HG03439 (cell line): ENCODE measurements around the gene CLINT1.
"Not testable (repeated sequence)": the region's sequence is repeated elsewhere in the genome, so short reads cannot be mapped to it uniquely, and the experiment has no call there.

Source experiments
- ATAC-seq: cut with Tn5 transposase; IDR thresholded peaks from one replicate; pipeline ENCODE4 v1.9.1; 2021; ENCODE audit warnings: mild to moderate bottlenecking, moderate library complexity; ENCODE audit not compliant: unreplicated experiment

CLINT1 gene

DNA sequence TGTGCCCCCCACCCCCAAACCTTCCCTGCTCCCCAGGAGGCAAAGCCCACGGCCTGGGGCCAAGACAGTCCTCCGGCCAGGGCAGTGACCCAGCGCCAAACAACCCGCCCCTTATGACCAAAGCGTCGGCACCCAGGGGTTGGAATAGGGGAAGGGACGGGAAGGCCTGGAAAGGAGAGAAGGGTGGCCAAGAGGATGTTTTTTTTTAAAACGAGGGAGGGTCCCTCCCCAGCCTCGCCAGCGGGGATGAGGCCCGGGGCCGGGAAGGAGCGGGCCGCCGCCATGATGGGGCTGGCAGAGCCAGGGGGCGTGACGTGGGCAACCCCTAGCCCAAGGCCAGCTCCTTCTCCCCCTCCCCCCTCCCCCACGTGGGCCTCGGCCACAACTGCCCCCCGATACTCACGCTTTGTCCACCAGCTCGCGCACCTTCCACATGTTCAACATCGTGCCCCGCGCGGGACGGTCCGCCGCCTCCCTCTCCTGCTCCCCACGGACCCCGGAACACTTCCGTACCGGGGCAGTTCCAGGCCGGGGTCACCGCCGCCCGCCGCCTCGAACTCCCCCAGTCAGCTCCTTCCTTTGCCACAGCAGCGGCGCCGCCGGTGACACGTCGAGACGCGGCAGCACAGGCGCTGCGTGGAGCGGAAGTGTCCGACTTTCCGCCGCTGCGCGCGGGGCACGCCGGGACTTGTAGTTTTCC is at the start of gene CLINT1:
CLINT1 (minus strand) TSS at position 619 of the 700 bp plus-strand sequence; CDS start at position 444, 175 bp downstream.
- peak; percentile 54 for ATAC-seq

DNA sequence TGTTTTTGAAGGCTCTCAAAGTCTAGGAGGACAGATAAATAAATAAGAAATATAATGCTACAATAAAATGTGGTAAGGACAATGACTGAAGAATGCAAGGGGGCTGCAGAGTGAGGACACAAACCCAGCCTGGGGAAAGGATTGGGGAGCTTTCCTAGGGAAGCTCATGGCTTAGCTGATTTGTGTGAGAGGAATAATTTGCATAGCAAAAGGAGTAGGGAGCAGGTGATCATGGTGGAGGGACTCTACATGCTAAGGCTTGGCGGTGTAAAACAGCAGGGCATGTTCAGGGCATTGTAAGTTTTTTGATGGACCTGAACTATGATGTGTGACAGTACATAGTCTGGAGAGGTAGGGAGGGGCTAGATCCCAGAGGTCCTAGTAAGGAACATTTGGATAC is 49.5 kb upstream of the CLINT1 start:
- no peak for ATAC-seq

DNA sequence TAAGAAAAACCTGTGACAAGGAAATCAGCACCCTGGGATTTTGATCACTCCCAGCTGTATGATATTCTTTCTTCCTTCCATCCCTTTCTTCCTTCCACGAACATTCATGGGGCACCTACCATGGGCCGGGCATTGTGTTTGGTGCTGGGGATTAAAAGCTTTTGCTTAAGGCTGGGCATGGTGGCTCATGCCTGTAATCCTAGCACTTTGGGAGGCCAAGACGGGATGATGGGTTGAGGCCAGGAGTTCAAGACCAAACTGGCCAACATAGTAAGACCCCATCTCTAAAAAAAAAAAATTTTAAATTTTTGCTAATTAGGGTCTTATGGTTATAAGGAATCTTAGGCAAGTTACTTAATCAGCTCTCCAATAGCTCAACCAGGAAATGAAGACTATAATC is 48.5 kb upstream of the CLINT1 start:
- ATAC-seq: no peak

DNA sequence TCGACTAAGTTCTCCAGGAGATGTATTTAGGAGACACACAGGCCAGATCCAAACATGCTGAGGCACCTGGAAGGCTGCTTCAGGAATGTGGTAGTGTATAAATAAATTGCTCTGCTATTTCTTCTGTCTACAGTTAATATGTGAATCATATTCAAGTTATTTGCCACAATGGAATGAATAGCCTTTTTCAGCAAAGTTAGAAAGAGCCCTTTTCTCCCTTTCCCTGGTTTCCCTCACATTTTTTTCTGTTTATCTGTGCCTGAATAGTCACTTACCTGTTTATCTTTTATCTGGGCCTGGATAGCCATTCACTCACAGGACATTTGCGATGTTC is 44.1 kb upstream of the CLINT1 start:
- ATAC-seq: no peak

DNA sequence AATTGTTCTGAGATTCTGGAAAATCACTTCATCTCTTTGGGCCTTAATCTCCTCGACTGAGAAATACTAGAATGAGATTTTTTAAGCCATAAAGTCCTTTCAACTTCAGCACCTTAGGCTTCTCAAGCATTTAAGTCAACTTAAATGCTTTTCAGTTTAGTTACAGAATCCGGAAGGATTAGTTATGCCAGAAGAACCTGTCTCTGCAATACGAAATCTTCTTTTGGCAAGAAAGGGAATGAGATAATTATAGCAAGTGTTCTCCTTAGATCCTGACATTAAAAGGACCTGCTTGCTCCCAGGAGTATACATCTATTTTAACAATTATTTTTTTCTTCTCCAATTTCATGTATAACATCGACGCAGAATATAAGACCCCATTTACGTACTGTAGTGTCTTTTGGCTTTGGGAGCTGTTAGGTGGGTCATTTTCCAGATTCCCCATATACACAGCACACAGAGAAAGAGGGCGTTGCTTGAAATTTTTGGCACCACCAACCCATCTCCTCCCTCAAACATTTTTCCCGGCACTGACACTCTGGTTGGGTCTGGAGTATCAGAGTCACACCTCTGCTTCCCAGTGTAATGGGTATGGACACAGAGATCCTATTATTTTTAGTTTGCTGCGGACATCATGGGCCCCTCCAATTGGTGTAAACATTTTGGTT is 43.6 kb upstream of the CLINT1 start:
- no peak for ATAC-seq

DNA sequence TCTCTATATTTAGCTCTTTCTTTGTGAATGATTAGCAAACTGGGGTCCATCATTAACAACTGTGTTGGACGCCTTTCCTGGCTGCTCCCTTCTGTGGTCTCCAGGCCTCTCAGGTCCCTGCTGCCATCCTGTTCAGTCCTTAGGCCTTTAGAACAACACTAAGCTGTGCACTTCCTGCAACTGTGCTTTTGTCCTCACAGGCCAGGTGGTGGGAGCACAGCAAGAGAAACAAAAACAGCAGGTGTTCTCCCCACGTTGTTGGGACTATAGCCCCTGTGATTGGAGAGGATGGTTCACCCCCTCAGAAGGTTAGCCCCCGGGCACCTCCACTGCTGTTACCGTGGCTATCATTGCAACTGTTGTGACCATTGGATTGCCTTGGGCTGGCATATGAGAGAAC is 41.7 kb upstream of the CLINT1 start:
- no peak for ATAC-seq

DNA sequence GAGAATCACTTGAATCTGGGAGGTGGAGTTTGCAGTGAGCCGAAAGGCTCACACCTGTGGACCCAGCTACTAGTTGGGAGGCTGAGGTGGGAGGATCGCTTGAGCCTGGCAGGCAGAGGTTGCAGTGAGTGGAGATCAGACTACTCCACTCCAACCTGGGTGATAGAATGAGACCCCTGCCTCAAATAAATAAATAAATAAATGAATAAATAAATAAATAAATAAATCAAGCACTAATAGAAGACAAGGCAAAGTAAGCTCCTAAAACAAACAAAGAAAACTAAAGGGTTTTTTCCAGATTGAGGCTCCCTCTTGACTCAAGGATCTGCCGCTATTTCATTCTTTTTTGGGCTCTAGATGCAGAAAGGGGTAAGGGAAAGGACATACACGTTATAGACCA is 34.7 kb upstream of the CLINT1 start:
- no peak for ATAC-seq

DNA sequence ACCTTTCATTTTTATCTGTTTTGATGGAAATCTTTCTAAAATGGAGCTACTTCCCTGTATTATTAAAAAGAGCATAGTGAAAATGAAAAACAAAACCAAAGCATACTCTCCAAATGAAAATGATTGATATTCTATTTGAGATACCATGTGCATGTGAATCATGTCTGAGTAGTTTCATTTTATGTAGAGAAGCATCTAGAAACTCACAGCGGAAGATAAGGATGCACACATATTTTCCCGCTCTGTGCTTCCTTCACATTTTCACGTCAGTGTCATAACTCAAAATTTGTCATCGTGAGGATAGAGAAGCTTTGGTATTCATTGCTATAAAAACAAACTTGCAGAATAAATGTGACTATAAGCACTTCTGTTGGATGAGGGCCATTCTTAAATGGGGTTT is 34.0 kb upstream of the CLINT1 start:
- ATAC-seq: no peak

DNA sequence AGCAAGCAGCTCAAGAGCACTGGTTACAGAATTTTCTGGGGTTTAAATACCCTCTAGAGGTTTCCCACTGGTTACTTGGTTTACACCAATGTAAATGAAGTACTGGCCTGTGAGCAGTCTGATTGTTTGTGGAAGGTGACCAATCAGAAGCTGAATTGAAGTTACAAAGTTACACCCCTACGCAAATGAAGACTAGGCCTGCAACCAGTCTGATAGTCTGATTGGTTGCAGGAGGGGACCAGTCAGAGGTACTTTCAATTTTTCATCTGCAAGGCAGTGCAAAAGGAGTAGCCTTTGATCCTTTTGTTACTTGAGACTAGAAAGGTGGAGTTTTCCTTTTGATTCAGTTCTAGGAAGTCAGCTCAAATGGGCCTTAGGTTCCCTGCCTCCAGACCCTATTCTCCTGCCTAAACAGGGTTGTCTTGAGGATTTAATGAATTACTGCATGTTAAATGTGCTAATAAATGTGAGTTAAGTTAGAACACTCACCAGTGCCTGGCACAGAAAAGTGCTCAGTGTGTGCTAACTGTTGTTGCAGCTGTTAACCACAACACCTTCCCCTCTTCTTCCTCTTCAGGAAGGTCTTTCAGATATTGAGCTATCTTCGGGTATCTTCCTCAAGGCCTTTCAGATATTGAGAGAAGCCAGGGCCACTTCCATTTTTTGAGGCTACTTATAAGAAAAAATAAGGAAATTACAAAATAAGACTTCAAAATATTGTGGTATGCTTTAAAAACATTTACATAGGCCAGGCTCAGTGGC is 32.1 kb upstream of the CLINT1 start:
- no peak for ATAC-seq

DNA sequence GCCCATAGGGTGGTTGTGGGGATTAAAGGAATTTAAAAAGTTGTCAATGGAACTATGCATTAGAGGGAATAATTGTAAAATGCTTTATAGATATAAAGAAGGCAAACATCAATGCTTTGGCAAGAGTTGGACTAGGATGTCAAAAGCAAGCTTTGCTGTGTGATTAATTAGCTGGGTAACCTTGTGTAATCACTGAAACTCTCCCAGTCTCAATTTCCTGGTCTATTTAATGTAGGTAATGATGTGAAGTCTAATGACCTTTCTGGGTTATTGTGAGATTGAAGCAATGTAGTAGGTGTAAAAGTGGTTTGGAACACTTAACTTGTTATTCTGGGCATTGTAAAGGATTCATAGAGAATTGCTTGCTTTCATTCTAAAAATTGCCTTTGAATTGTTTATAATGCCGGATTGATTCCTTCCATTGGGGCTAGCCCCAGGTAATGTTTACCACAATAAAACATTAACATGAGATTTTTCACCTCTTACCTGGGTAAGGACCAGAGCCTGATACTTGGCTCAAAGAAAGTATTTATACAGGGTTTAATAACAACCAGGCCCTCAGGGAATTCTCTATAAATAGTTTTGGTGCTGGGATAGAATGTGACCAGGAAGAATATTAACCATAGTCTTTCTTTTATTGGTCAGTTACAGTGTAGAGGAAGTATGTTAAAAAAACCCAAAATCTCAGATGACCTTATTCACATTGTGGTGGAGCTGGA is 30.0 kb upstream of the CLINT1 start:
- no peak for ATAC-seq

DNA sequence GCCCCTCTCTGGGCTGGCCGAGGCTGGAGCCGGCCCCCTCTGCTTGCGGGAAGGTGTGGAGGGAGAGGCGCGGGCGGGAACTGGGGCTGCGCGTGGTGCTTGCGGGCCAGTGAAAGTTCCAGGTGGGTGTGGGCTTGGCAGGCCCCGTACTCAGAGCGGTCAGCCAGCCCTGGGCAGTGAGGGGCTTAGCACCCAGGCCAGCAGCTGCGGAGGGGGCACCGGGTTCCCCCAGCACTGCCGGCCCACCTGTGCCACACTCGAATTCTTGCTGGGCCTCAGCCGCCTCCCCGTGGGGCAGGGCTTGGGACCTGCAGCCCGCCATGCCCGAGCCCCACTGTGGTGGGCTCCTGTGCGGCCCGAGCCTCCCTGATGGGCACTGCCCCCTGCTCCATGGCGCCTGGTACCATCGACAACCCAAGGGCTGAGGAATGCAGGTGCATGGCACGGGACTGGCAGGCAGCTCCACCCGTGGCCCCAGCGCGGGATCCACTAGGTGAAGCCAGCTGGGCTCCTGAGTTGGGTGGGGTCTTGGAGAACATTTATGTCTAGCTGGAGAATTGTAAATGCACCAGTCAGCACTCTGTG is 27.9 kb upstream of the CLINT1 start:
- ATAC-seq: no peak

DNA sequence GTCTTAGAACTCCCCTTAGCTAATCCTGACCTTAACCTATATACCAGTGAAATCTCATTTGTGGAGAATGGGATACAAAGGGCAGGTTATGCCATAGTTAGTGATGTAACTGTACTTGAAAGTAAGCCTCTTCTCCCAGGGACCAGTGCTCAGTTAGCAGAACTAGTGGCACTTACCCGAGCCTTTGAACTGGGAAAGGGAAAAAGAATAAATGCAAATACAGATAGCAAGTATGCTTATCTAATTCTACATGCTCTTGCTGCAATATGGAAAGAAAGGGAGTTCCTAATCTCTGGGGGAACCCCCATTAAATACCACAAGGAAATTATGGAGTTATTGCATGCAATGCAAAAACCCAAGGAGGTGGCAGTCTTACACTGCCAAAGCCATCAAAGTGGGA is 26.1 kb upstream of the CLINT1 start:
- not testable (repeated sequence) for ATAC-seq

DNA sequence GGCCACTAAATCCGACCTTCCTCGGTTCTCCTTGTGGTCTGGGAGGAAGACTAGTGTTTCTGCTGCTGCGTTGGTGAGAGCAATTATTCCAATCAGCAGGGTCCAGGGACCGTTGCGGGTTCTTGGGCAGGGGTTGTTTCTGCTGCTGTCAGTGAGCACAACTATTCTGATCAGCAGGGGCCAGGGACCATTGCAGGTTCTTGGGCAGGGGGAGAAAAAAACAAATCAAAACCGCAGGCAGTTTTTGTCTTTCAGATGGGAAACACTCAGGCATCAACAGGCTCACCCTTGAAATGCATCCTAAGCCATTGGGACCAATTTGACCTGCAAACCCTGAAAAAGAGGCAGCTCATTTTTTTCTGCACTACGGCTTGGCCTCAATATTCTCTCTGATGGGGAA is 22.6 kb upstream of the CLINT1 start:
- not testable (repeated sequence) for ATAC-seq

DNA sequence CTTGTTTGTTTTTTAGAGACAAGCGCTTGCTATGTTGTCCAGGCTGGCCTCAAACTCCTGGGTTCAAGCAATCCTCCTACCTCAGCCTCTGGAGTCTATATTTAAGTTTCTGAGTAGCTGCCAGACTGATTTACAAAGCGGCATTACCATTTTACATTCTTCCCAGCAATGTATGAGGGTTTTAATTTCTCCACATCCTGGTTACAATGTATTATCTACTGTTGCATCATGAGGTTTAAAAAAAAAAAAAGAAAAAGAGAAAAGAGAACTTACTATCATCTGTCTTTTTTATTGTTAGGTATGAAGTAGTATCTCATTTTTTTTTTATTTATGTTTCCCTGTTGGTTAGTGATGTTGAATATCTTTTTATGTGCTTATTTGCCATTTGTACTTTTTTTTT is 18.9 kb upstream of the CLINT1 start:
- no peak for ATAC-seq

DNA sequence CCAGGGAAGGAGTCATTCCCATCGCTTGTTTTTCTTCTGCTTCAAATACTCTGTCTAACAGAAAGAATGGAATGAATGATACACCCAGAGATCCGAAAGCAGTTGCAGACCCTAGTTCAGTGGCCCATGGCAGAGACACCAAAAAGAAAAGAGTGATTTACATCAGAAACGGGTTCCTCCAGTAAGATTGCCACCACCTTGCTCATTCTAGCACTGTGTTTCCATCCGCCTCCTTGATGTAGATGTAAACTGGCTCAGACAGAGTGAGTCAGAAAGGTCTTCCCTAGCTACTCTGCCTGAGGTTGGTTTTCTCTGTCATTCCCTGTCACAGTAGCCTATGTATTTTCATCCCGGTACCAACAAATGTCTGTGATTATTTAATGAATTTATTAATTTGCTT is 15.9 kb upstream of the CLINT1 start:
- no peak for ATAC-seq

DNA sequence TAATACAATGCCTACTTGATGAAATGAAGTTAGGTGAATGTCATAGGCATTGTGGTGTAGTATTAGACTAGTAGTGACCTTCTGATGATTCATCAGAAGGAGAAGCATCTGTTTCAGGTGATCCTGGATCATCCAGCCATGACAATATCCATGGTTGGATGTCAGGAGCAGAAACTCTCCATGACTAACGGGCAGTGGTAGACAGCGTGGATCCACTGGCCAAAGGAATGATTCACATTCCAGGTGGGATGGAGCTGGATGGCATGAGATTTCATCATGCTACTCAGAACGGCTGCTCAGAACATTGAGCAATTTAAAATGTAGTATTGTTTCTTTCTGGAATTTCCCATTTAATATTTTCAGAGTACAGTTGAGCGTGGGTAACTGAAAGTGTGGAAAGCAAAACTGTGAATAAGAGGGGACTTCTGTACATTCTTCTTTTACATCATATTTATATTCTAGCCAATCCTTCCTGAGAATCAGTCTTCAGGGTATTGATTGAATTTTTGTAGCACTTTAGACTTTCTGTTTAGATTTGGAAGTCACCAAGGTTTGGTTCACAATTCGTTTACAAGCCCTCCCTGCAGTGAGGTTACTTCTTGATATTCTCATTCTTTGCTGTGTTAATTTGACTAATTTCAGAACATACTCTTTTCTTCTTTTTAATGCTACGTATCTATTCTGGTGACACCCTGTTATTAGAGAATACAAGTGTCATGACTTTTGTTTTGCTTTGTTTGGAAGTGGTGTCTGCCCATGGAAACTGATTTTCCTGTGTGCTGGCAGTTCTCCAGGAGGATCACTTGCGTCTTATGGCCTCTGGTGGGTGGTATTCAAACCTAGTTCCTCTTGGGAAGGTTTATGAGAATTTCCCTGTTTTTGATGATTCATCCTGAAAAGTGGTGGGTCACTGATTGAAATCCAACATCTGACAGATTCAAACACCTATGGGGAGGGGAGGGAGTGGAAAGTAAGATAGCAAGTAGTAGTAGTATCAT is 12.2 kb upstream of the CLINT1 start:
- no peak for ATAC-seq

DNA sequence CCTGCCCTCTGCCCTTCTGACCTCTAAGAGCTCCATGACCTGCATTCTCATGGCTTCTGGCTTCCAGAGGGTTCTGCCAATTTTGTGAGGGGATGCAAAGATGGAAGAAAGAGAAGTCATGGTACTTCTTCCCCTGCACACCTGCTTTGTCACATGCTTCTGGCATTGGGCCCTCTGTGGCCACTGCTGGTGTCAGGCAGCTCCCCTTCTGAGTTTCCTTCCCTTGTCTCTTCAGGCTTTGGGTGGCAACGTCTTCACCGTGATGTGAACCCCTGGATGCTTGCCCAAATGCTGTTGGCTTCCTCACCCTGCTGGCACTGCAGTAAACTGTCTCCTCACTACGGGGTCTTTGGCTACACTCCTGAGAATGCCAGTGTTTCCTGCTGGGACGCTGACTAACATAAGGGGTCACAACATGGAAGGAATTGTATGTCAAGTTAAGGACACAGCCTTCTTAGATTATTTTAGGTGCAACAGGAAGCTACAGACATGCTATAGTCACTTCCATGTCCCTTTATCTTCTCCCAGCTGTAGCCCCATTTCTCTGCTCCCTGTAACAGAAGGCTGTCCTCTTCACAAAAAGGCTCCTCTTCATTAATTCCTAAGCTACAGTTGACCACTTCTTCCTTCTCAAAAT is 8.9 kb upstream of the CLINT1 start:
- no peak for ATAC-seq

DNA sequence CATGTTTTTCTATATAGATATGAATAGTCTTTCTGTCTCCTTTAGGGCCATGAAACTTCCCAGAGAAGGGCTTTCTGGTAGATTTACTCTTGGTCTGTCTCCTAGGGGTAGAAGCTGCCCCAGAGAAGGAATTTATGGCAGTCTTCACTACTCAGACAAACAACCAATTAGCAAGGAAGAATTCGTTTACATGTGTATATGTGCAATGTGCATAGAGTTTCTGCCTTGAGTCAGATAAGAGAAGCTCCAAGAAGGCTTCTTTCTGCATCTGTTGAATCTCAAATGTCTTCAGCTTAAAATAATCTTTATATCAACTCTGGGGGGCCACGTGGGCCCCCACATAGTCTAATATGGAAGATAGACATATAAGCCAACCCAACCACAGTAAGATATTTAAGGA is 7.6 kb upstream of the CLINT1 start:
- no peak for ATAC-seq

DNA sequence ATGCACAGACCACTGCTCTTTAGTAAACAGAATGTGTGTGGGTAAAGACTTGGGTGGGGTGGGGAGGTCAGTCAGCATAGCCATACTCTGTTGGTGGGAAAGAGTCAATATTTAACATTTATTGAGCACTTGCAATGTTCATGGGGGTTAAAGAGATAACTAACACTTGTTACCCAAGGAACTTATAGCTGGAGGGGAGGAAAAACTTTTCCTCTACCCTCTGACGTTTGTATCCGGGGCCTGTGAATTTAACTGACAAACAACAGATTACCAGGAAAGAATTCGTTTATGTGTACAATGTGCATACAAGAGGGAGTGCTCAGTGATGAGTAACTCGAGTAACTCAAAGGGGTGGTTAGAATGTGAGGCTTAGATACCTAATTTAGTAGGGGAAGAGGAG is 6.8 kb upstream of the CLINT1 start:
- no peak for ATAC-seq
